GM23338 (cell line): ENCODE measurements around the gene HRH3.

ENCODE experiments used
- POLR2AphosphoS5 ChIP-seq: IDR thresholded peaks from 2 replicates; pipeline ENCODE4 v1.6.1; 2016; ENCODE audit warnings: antibody characterized with exemption, low read depth
- TF ChIP-seq, protein P1 (sequence below), 2 experiments: fragments of 200-600 bp in 1 of 2; sonication (generic) in 1 of 2; conservative IDR thresholded peaks; 2 replicates each; pipeline versions ENCODE4 v1.5.1 to v1.6.1; 2016 to 2017; ENCODE audit warnings: antibody characterized with exemption in 2 of 2, low read depth in 2 of 2, mild to moderate bottlenecking in 2 of 2, moderate library complexity in 1 of 2
- TF ChIP-seq, protein P2 (sequence below): IDR thresholded peaks from one replicate; pipeline ENCODE4 v1.6.1; 2018; ENCODE audit warnings: antibody characterized with exemption; ENCODE audit not compliant: unreplicated experiment

DNA sequence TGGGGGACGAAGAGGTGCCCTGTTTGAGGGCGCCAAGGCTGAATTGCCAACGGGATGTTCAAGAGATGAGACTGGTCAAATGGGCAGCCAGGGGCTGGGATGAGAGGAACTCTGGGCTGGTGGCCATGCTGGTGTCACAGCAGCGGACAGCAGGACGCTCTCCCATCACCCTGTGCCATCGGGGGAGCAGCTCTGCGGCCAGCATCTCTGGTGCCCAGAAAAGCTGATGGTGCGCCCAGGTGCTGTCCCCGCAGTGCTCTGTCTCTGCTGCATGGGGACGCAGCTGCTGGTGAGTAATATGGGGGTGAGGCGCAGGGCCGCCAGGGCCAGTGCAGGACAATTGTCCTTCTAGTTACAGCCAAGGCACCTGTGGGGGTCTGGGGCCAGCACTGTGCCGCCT lies 4.9 kb upstream of the HRH3 start:
- TF ChIP-seq, protein P1, sequence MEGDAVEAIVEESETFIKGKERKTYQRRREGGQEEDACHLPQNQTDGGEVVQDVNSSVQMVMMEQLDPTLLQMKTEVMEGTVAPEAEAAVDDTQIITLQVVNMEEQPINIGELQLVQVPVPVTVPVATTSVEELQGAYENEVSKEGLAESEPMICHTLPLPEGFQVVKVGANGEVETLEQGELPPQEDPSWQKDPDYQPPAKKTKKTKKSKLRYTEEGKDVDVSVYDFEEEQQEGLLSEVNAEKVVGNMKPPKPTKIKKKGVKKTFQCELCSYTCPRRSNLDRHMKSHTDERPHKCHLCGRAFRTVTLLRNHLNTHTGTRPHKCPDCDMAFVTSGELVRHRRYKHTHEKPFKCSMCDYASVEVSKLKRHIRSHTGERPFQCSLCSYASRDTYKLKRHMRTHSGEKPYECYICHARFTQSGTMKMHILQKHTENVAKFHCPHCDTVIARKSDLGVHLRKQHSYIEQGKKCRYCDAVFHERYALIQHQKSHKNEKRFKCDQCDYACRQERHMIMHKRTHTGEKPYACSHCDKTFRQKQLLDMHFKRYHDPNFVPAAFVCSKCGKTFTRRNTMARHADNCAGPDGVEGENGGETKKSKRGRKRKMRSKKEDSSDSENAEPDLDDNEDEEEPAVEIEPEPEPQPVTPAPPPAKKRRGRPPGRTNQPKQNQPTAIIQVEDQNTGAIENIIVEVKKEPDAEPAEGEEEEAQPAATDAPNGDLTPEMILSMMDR (conservative IDR thresholded peaks at IDR 0.05; ENCODE audit: low read depth in 2 of 2): no peak
- no peak for TF ChIP-seq POLR2AphosphoS5
- TF ChIP-seq, protein P2, sequence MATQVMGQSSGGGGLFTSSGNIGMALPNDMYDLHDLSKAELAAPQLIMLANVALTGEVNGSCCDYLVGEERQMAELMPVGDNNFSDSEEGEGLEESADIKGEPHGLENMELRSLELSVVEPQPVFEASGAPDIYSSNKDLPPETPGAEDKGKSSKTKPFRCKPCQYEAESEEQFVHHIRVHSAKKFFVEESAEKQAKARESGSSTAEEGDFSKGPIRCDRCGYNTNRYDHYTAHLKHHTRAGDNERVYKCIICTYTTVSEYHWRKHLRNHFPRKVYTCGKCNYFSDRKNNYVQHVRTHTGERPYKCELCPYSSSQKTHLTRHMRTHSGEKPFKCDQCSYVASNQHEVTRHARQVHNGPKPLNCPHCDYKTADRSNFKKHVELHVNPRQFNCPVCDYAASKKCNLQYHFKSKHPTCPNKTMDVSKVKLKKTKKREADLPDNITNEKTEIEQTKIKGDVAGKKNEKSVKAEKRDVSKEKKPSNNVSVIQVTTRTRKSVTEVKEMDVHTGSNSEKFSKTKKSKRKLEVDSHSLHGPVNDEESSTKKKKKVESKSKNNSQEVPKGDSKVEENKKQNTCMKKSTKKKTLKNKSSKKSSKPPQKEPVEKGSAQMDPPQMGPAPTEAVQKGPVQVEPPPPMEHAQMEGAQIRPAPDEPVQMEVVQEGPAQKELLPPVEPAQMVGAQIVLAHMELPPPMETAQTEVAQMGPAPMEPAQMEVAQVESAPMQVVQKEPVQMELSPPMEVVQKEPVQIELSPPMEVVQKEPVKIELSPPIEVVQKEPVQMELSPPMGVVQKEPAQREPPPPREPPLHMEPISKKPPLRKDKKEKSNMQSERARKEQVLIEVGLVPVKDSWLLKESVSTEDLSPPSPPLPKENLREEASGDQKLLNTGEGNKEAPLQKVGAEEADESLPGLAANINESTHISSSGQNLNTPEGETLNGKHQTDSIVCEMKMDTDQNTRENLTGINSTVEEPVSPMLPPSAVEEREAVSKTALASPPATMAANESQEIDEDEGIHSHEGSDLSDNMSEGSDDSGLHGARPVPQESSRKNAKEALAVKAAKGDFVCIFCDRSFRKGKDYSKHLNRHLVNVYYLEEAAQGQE: no peak
